Trophoblast cell (in vitro differentiated cells and primary cell): Measurements from ENCODE around the gene ANKRD66.

Source experiments
- DNase-seq, 2 donors: peaks; one replicate each; pipeline ENCODE4 v3.0.0-alpha.2; 2016
- H2AFZ ChIP-seq: 2 replicates; pipeline ENCODE4 v1.6.1; 2013; ENCODE audit warnings: low read length, moderate library complexity, mild to moderate bottlenecking; ENCODE audit not compliant: insufficient read depth, poor library complexity
- H2AK5ac ChIP-seq: 2 replicates; pipeline ENCODE4 v1.6.1; 2013; ENCODE audit warnings: mild to moderate bottlenecking, low read length
- H2BK120ac ChIP-seq: 2 replicates; pipeline ENCODE4 v1.6.1; 2013; ENCODE audit warnings: low read length, mild to moderate bottlenecking, moderate library complexity; ENCODE audit not compliant: insufficient read depth, poor library complexity
- H2BK12ac ChIP-seq: 2 replicates; pipeline ENCODE4 v1.6.1; 2013; ENCODE audit warnings: mild to moderate bottlenecking, low read length, moderate library complexity
- H2BK5ac ChIP-seq: 2 replicates; pipeline ENCODE4 v1.6.1; 2013; ENCODE audit warnings: low read length, low read depth, moderate library complexity, mild to moderate bottlenecking; ENCODE audit not compliant: poor library complexity
- H3K14ac ChIP-seq: 2 replicates; pipeline ENCODE4 v1.6.1; 2013; ENCODE audit warnings: mild to moderate bottlenecking, low read length
- H3K18ac ChIP-seq: 2 replicates; pipeline ENCODE4 v1.6.1; 2013; ENCODE audit warnings: mild to moderate bottlenecking, low read length
- H3K23ac ChIP-seq: 2 replicates; pipeline ENCODE4 v1.6.1; 2013; ENCODE audit warnings: low read length
- H3K27ac ChIP-seq: 2 replicates; pipeline ENCODE4 v1.5.1; 2013; ENCODE audit warnings: low read depth, mild to moderate bottlenecking, inconsistent platforms, low read length, moderate library complexity
- H3K27me3 ChIP-seq: 2 replicates; pipeline ENCODE4 v1.6.1; 2013; ENCODE audit warnings: inconsistent platforms, mild to moderate bottlenecking, low read length, moderate library complexity; ENCODE audit not compliant: insufficient read depth
- H3K36me3 ChIP-seq, 2 experiments: 1 replicate in 1 of 2; 2 replicates in 1 of 2; pipeline ENCODE4 v1.6.1; 2013; ENCODE audit warnings: low read length in 2 of 2, mild to moderate bottlenecking in 2 of 2, moderate library complexity in 1 of 2; ENCODE audit not compliant: insufficient read depth in 2 of 2, control insufficient read depth in 1 of 2
- H3K4ac ChIP-seq: 2 replicates; pipeline ENCODE4 v1.6.1; 2013; ENCODE audit warnings: low read depth, mild to moderate bottlenecking, low read length, moderate library complexity
- H3K4me1 ChIP-seq, 2 experiments: 1 replicate in 1 of 2; 2 replicates in 1 of 2; pipeline ENCODE4 v1.6.1; 2013; ENCODE audit warnings: low read length in 2 of 2, mild to moderate bottlenecking in 2 of 2, moderate library complexity in 1 of 2; ENCODE audit not compliant: insufficient read depth in 2 of 2, control insufficient read depth in 1 of 2
- H3K4me2 ChIP-seq: 2 replicates; pipeline ENCODE4 v1.6.1; 2013; ENCODE audit warnings: inconsistent platforms, mild to moderate bottlenecking, low read length, moderate library complexity
- H3K4me3 ChIP-seq: 2 replicates; pipeline ENCODE4 v1.5.1; 2013; ENCODE audit warnings: mild to moderate bottlenecking, low read depth, low read length, inconsistent platforms
- H3K79me1 ChIP-seq: one replicate; pipeline ENCODE4 v1.6.1; 2013; ENCODE audit warnings: low read length
- H3K79me2 ChIP-seq: 2 replicates; pipeline ENCODE4 v1.6.1; 2013; ENCODE audit warnings: low read length, mild to moderate bottlenecking; ENCODE audit not compliant: control insufficient read depth, insufficient read depth, poor library complexity
- H3K9ac ChIP-seq: 2 replicates; pipeline ENCODE4 v1.6.1; 2013; ENCODE audit warnings: mild to moderate bottlenecking, low read length
- H3K9me3 ChIP-seq: 2 replicates; pipeline ENCODE4 v1.6.1; 2013; ENCODE audit warnings: low read depth, mild to moderate bottlenecking, control low read depth, inconsistent platforms, low read length; ENCODE audit not compliant: insufficient read depth
- H4K12ac ChIP-seq: 2 replicates; pipeline ENCODE4 v1.6.1; 2013; ENCODE audit warnings: low read depth, mild to moderate bottlenecking, low read length, moderate library complexity
- H4K8ac ChIP-seq: 2 replicates; pipeline ENCODE4 v1.6.1; 2013; ENCODE audit warnings: low read depth, mild to moderate bottlenecking, low read length, moderate library complexity
- H4K91ac ChIP-seq: one replicate; pipeline ENCODE4 v1.6.1; 2013; ENCODE audit warnings: low read depth, mild to moderate bottlenecking, low read length, moderate library complexity
- WGBS: extraction: QIAGEN DNeasy Blood & Tissue Kit; methylation state at CpG from one replicate; pipeline ENCODE4 v1.1.7; 2013; ENCODE audit warnings: missing lambda C conversion rate; ENCODE audit not compliant: insufficient read length, insufficient coverage; ENCODE audit errors: extremely low coverage; 5-methylcytosine and 5-hydroxymethylcytosine counted together

The ANKRD66 gene

GRCh38 chr6:46711491-46711890 lies 35.2 kb upstream of the ANKRD66 start:
- Histone ChIP-seq H4K8ac (no peak overlapping the region), H4K12ac (no peak overlapping the region), H3K27me3 (no peaks in the 10 kb centered on the region), H3K4me2 (no peak overlapping the region), H2BK120ac (no peak overlapping the region), H3K4me1 (no peaks in the 10 kb centered on the region), H2BK12ac (no peak overlapping the region), H3K9ac (no peak overlapping the region), H3K14ac (no peak overlapping the region), H3K36me3 (no peaks in the 10 kb centered on the region), H3K4me3 (no peak overlapping the region), H2BK5ac (no peak overlapping the region), H3K79me2 (no peaks in the 10 kb centered on the region), H3K79me1 (no peaks in the 10 kb centered on the region), H3K18ac (no peak overlapping the region), H3K9me3 (no peaks in the 10 kb centered on the region), H3K27ac (no peak overlapping the region), H2AFZ (no peak overlapping the region), H4K91ac (no peak overlapping the region), H2AK5ac (no peak overlapping the region), H3K4ac (no peak overlapping the region), H3K23ac (no peak overlapping the region)
- WGBS = no CpG with 5 or more reads among the region's 1 CpG
- no peak for DNase-seq

DNA sequence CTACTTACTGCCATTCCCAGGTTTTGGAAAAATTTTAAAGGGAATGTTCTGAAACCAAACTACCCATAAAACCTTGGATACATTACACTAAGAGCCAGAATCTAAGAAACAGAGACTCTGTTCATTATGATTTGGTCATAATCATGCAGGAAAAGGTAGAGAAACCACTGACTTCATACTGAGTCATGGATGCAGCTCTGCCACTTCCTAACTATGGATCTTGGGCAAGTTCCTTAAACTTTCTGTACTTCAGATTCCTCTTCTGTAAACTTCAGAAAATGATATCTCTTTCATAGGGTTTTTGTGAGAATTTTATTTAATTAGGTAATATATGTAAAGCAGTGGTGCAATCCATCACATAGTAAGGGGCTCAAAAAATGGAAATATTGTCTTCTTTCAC lies 31.6 kb upstream of the ANKRD66 start:
- no peak overlapping the region for H2AK5ac ChIP-seq
- no peak overlapping the region for H4K91ac ChIP-seq
- no peaks in the 10 kb centered on the region for H3K79me1 ChIP-seq
- no peaks in the 10 kb centered on the region for H3K4me1 ChIP-seq
- no peak overlapping the region for H2BK12ac ChIP-seq
- H3K79me2 ChIP-seq = no peaks in the 10 kb centered on the region
- no peak for DNase-seq
- no peaks in the 10 kb centered on the region for H3K9me3 ChIP-seq
- H2AFZ ChIP-seq = no peak overlapping the region
- H3K4me2 ChIP-seq = no peak overlapping the region
- no peak overlapping the region for H3K18ac ChIP-seq
- no peak overlapping the region for H4K8ac ChIP-seq
- H3K4ac ChIP-seq = no peak overlapping the region
- no peak overlapping the region for H2BK120ac ChIP-seq
- H3K23ac ChIP-seq = no peak overlapping the region
- H3K14ac ChIP-seq = no peak overlapping the region
- no peak overlapping the region for H3K27ac ChIP-seq
- H4K12ac ChIP-seq = no peak overlapping the region
- H3K27me3 ChIP-seq = no peaks in the 10 kb centered on the region
- H2BK5ac ChIP-seq = no peak overlapping the region
- H3K9ac ChIP-seq = no peak overlapping the region
- no peaks in the 10 kb centered on the region for H3K36me3 ChIP-seq
- H3K4me3 ChIP-seq = no peak overlapping the region

DNA sequence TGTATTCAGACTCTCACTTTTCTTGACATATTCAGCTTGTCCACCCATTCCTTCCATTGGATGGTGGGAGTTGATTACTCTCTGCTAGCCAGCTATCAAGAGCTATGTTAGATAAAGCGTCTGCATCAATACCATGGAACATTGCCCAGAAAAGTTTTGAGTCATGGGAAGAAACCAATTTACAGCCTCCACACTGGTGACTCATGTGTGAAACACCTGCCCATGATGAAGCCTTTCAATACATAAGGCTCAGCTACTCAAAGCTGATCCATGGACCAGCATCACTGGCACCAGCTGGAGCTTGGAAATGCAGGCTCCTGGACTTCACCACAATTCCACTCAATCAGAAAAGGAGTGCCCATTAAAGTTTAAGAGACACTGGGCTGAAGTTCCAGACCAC lies 27.6 kb upstream of the ANKRD66 start:
- H2AK5ac ChIP-seq = no peak overlapping the region
- H2BK120ac ChIP-seq = no peak overlapping the region
- H3K27ac ChIP-seq = no peak overlapping the region
- no peak overlapping the region for H4K12ac ChIP-seq
- H3K9ac ChIP-seq = no peak overlapping the region
- no CpG with 5 or more reads among the region's 1 CpG for WGBS
- H4K8ac ChIP-seq = no peak overlapping the region
- H3K79me2 ChIP-seq = no peaks in the 10 kb centered on the region
- H3K9me3 ChIP-seq = no peaks in the 10 kb centered on the region
- no peak overlapping the region for H3K14ac ChIP-seq
- H2BK5ac ChIP-seq = no peak overlapping the region
- no peak overlapping the region for H2BK12ac ChIP-seq
- H3K23ac ChIP-seq = no peak overlapping the region
- no peak overlapping the region for H2AFZ ChIP-seq
- no peak overlapping the region for H3K4ac ChIP-seq
- no peak overlapping the region for H3K4me3 ChIP-seq
- H3K4me2 ChIP-seq = no peak overlapping the region
- H3K27me3 ChIP-seq = no peaks in the 10 kb centered on the region
- H3K18ac ChIP-seq = no peak overlapping the region
- no peaks in the 10 kb centered on the region for H3K36me3 ChIP-seq
- no peaks in the 10 kb centered on the region for H3K4me1 ChIP-seq
- H4K91ac ChIP-seq = no peak overlapping the region
- no peaks in the 10 kb centered on the region for H3K79me1 ChIP-seq
- DNase-seq = peak; percentile 19 to 31

GRCh38 chr6:46720401-46720800 lies 26.3 kb upstream of the ANKRD66 start:
- WGBS = no CpG with 5 or more reads among the region's 1 CpG

More at GRCh38 chr6:46720401-46720800, 26.3 kb upstream of the ANKRD66 start:
- Histone ChIP-seq H2BK5ac (no peak overlapping the region), H2AFZ (no peak overlapping the region), H3K36me3 (no peaks in the 10 kb centered on the region), H3K27me3 (no peaks in the 10 kb centered on the region), H3K18ac (no peak overlapping the region), H3K9ac (no peak overlapping the region), H3K4me3 (no peak overlapping the region), H3K79me2 (no peaks in the 10 kb centered on the region), H4K8ac (no peak overlapping the region), H3K9me3 (no peaks in the 10 kb centered on the region), H3K14ac (no peak overlapping the region), H3K79me1 (no peaks in the 10 kb centered on the region), H2BK12ac (no peak overlapping the region), H2BK120ac (no peak overlapping the region), H3K4ac (no peak overlapping the region), H4K12ac (no peak overlapping the region), H3K4me2 (no peak overlapping the region), H2AK5ac (no peak overlapping the region), H3K4me1 (no peaks in the 10 kb centered on the region), H4K91ac (no peak overlapping the region), H3K23ac (no peak overlapping the region), H3K27ac (no peak overlapping the region)
- no peak for DNase-seq
